Thyroid gland (tissue), 4 donors: ENCODE data around the gene FKBP7.

Source experiments
- CTCF ChIP-seq, 6 experiments: fragments of 200-600 bp in 3 of 6; fragments of 450-650 bp in 3 of 6; sonication (generic) in 3 of 6; IDR thresholded peaks; one replicate each; pipeline ENCODE4 v1.5.1; 2016 to 2019; ENCODE audit warnings: antibody characterized with exemption in 6 of 6, mild to moderate bottlenecking in 2 of 6, inconsistent platforms in 1 of 6, moderate library complexity in 1 of 6
- POLR2A ChIP-seq, 2 donors: fragments of 450-650 bp; IDR thresholded peaks; one replicate each; pipeline ENCODE4 v1.6.1; 2017; ENCODE audit warnings: antibody characterized with exemption in 2 of 2, mild to moderate bottlenecking in 2 of 2, moderate library complexity in 1 of 2

GRCh38 chr2:178473373-178473772, 5.0 kb downstream of the FKBP7 start:
- TF ChIP-seq CTCF (IDR thresholded peaks at IDR 0.05): no peak
- no peak for TF ChIP-seq POLR2A (IDR thresholded peaks at IDR 0.05)
